ENCODE data around the gene ATF5. TPM values are rescaled to one million over a fixed set of nuclear protein-coding genes. Genes with fewer than 3 reads are reported as not detected.
"Not testable (repeated sequence)": the region's sequence is repeated elsewhere in the genome, so short reads cannot be mapped to it uniquely, and the experiment has no call there.

The ATF5 gene
- total RNA-seq, 1 donor from 2014 or later, result 5.2 TPM

DNA sequence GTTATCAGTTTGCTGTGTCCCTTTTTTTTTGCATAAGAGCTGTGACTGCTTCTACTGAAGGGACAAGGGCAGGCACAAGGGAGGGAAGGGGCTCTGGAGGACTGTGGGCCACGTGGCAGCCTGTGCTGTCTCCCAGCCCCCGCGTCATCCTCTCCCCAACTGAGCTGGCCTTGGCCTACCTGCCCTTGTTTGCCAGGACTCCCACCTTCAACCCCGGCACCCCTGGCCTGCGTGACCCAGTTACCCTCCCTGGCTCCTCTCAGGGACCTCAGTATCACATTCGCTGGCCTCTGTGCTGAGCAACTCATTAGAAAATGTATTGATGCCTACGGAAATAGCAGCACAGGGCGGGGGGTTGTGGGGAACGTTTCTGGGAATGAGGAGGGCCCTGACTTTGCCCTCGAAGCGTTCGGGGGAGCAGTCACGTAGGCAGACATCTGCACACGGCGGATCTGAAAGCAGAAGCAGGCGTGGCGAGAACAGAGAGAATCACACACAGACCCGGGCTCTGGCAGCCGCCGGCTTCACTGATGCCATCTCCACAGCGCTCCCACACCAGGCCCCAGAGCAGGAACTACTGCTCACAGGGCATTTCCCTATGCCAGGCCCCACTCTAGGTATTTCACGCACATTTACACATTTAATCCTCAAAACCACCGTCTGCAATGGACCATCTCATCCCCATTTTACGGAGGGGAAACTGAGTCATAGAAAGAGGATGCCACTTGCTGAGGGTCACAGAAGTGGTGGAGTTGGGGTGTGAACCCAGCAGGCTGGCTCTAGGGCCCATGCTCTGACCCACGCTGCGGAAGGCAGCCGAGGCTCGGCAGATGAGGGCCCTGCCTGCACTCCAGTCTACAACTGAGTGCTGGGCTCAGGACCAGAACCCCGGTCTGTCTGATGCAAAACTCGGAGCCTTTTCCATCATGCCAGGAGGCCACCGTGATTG, 5.7 kb upstream of the ATF5 start:
- DNase-seq (ENCODE audit: low read depth, low spot score), result no peak

DNA sequence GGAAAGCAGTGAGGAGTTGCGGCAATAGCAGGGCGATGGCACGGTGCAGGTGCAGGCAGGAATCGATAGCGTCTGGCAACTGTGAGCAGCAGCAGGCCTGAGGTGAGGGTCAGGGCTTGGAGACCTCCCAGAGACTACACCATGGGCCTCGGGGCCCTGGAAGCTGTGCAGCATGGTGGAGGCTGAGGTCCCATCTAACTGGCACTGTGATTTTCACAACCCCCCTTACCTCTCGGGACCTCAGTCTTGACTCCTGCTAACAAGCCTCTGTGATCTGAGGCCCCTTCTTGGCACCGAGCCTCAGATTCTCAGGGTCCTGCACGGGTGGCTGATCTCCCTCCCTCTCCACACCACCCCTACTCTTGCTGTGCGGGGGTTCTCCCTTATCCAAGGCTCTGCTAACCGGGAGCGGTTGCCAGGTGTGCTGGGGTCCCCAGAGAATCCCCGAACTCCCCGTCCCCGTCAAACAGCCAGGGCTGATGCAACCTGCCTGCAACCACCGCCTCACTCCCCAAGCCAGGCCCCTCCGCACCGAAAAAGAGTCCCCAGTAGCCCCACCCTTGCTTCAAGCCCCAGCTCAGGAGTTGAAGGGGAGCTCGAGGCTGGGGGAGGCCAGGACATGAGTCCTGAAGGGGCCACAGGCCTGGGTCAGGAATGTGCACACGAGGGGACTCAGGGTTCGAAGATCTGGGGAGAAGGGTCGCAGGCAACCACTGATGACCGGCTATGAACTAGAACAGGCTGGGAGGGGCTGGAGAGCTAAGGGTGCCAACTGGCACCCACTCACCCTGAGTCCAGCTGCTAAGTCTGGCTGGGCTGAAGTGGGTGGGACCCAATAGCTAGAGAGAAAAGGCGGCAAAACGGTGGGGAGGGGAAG, 4.8 kb upstream of the ATF5 start:
- no peak for DNase-seq (ENCODE audit: low read depth, low spot score)

DNA sequence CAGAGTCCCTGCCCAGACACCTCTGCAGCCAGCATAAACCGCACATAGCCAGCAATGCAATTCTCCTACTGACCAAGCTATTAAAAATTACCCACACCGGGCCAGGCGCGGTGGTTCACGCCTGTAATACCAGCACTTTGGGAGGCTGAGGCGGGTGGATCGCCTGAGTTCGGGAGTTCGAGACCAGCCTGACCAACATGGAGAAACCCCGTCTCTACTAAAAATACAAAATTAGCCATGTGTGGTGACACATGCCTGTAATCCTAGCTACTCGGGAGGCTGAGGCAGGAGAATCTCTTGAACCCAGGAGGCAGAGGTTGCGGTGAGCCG, 4.2 kb upstream of the ATF5 start:
- DNase-seq (ENCODE audit: low read depth, low spot score), result not testable (repeated sequence)

DNA sequence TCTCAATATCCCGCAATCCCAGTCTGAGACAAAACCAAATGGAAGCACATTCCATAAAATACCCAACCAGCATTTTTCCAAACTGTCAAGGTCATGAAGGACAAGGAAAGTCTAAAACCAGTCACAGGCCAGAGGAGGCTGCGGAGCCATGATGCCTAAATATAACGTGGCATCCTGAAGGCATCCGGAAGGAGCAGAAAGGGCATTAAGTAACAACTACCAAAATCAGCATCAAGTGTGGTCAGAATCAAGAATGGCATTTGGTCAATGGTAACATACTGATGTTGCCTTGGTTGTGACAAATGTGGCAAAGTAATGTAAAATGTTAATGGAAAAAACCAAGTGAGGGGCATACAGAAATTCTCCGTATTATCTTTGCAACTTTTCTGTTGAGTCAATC, 3.5 kb upstream of the ATF5 start:
- DNase-seq (ENCODE audit: low read depth, low spot score), result no peak

DNA sequence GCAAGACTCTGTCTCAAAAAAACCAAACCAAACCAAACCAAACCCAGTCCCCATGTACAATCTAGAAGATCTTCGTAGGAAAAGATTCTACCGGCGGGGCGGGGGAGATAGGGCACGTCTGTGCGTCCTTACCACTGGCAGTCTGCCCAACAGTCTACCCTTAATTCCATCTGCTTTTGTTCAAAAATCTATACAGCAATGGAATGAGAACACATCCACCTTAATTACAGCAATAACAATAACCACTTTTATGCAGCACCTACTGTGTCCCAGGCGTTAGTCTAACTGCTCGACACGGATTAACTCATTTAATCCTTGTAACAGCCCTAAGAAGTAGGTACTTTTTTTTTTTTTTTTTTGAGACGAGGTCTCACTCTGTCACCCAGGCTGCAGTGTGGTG, 2.5 kb upstream of the ATF5 start:
- no peak for DNase-seq (ENCODE audit: low read depth, low spot score)

DNA sequence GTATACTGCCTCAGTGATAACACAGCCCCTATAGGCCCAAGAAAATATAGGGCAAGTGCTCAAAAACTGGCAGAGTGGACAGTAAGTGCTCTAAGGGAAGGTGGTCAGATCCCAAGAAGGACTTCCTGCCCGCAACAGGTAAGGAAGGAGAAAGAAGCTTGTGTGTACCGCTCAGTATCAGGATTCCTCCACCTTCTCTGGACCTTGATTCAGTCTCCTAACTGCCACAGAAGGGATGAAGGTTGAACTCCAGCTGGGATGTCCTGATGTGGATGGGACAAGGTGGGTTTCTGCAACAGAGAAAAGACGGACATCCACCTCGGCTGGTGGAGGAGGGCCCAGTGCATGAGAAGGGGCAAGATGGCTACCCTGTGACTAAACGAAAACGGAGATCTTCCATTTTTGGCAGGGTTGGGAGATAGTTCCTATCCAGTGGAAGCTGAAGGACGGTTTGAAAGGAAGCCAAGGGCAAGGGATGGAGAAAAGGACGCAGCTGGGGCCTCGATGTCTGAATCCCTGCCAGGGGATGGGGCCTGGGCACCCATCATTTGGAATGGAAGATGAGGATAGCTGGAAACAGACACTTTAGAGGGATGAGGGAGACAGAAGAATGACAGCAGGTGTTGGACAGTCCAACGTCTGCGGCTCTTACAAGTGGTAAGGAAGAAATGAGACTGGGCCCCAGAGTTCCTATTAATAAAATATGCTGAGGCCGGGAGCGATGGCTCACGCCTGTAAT, 1.3 kb upstream of the ATF5 start:
- no peak for DNase-seq (ENCODE audit: low read depth, low spot score)

DNA sequence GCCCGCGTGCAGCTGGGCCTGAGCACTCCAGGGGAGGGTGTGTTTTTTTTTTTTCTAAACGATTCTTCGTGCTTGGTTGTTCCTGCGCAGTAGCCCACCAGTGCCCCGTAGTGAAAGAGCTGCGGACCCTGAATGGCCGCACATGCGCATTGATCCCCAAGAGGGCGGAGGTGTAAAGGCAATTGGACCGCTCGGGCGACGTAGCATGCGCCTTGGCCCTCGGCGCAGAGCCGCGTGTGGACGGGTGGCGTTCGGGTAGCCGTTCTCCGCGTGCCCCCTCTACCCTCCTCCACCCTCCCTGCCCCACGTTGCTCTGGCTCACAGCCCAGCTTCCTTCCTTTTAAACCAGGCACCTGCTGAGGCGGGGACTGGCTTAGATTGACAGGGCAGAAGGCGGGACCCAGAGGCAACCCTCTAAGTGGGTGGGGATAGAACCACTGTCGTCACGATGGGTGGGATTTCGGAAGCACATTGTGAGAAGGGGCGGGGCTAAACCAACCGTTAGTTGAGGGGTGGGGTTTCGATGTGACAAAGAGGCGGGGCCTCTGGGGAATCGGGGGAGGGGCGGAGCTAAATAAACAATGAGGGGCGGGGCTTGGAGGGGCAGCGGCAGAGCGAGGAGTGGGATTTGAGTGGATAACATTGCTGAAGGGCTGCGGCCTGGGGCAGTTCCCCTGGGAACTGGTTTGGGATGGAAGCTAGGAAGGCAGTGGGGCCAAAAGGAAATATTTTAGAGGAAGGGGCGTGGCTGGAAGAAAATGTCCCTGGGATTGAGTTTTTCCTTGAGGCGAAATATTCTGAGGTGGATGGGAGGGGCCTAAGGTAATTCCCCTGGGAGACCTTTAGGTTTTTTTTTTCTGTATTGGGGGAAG, 842 bp downstream of the ATF5 start:
- peak; percentile 97 for DNase-seq (ENCODE audit: low read depth, low spot score)

DNA sequence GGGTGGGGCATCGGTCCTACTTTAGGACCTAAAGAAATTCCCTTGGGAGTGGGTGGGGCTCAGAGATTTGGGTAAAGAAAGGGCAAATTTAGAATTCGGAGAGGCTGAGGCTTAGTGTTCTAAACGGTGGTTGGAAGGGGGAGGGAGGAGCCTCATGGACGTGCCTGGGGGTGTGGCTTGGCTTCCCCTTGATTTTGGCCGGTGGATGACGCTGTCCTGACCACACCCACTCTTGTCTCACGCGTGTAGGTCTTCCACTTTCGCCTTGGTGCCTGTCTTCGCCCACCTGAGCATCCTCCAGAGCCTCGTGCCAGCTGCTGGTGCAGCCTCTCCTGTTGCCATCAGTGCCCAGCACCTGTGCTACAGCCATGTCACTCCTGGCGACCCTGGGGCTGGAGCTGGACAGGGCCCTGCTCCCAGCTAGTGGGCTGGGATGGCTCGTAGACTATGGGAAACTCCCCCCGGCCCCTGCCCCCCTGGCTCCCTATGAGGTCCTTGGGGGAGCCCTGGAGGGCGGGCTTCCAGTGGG, 1.5 kb downstream of the ATF5 start:
- DNase-seq (ENCODE audit: low read depth, low spot score), result no peak

DNA sequence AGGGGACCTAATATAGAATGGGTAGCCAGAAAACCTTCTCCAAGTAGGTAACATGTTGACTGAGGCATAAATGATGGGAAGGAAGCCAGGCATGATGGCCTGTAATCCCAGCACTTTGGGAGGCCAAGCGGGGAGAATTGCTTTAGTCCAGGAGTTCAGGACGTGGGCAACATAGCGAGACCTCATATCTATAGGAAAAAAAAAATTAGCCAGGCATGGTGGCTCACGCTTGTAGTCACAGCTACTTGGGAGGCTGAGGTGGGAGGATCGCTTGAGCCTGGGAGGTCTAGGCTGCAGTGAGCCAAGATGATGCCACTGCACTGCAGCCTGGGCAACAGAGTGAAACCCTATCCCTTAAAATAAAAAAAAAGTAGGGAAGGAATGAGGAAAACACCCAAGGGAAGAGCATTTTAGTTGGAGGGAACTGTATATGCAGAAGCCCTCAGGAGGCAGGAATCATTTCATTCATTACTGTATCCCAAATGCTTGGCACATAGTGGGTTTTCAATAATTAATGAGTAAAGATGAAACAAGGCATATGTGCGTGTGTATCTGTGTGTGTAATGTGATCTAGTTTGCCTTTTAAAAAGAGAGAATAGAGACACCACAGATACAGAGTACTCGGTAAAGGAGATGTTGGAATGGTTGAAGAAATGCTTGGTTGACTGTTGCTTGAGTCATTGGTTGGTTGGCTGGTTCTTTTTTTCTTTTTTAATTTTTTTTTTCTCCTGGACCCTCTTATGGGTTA, 2.5 kb downstream of the ATF5 start:
- DNase-seq (ENCODE audit: low read depth, low spot score), result no peak

DNA sequence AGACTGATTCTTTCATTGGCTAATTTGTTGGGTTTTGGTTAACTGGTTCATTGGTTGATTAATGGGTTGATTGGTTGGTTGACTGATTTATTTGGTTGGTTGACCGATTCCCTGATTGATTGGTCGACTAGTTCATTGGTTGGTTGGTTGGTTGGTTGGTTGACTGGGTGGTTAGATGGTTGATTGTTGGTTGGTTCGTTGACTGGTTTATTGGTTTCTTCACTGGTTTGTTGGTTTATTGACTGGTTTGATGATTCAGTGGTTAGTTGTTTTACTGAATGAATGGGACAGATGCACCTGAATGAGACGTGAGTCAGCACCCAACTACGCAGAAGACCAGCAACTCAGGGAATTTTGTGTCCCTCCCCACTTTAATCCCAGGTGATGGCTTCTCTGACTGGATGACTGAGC, 3.0 kb downstream of the ATF5 start:
- DNase-seq (ENCODE audit: low read depth, low spot score), result no peak

DNA sequence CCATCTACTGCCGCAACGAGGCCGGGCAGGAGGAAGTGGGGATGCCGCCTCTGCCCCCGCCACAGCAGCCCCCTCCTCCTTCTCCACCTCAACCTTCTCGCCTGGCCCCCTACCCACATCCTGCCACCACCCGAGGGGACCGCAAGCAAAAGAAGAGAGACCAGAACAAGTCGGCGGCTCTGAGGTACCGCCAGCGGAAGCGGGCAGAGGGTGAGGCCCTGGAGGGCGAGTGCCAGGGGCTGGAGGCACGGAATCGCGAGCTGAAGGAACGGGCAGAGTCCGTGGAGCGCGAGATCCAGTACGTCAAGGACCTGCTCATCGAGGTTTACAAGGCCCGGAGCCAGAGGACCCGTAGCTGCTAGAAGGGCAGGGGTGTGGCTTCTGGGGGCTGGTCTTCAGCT, 3.7 kb downstream of the ATF5 start:
- DNase-seq (ENCODE audit: low read depth, low spot score), result no peak

DNA sequence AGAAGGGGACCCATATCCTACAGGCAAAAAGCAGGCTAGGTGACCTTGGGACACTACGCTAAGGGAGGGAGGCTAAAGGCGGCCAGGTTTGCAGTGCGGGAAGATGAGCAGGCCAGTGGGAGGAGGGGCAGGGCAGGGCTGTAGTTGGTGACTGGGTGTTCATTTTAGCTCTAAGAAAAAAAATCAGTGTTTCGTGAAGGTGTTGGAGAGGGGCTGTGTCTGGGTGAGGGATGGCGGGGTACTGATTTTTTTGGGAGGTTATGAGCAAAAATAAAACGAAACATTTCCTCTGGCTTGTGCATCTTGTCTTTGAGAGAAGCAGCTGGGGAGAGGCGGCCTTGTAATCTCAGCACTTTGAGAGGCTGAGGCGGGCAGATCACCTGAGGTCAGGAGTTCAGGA, 4.6 kb downstream of the ATF5 start:
- DNase-seq (ENCODE audit: low read depth, low spot score), result no peak

DNA sequence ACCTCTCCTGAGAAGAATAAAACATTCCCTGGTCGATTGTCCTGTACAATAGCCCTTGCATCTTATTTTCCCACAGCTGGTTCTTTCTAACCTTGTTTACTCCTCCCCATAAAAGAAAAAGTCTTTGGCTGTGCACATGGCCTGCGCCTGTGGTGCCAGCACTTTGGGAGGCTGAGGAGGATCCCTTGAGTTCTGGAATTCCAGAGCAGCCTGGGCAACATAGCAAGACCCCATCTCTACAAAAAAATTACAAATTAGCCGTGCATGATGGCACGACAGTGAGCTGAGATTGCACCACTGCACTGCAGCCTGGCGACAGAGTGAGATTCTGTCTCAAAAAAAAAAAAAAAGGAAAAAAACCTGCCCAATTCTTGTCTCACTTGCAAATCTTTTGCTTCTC, 7.5 kb downstream of the ATF5 start:
- no peak for DNase-seq (ENCODE audit: low read depth, low spot score)

DNA sequence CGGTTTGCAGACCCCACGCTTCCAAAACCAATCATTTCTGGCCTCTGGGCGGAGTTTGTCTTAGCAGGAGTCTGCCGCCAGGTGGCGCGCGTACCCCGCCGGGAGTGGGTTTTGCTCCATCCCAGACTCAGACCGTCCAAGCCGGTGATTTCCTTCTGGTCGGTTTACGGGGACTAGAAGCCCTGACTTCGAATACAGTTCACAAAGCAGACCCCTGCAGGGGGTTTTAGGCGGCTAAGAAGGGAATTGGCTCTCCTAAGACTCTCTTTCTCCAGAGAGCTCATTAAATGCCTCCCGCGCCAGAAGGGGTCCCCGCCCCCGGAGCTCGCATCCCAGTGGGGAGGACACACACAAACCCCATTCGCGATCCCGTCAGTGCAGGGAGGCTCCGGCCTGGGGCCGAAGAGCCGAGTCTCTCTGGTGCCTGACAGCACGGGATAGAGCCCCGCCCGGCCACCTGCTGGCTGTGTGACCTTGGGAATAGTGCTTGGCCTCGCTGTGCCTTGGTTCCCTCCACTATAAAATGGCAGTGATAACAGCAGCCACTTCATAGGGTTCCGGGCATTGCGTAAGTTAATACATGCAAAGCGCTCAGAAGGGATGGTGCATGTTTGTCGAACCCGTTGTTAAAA, 8.9 kb downstream of the ATF5 start:
- DNase-seq (ENCODE audit: low read depth, low spot score), result no peak

DNA sequence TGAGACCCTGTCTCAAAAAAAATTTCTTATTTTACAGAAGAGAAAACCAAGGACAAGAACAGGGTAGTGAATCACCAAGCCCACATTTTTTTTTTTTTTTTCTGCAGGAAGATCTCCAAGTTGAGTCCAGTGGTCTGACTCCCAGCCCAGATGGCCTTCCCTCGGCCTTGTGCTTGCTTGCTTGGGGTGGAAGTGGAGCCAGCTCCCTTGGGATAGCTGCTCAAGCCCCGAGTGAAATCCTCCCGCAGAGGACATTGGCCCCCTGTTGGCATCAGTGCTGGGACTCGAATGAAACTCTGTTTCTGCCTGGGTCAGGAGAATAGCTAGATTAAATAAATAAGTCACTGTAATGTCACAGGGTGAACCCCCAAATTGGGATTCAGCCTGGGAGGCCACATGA, 9.7 kb downstream of the ATF5 start:
- DNase-seq (ENCODE audit: low read depth, low spot score), result no peak

DNA sequence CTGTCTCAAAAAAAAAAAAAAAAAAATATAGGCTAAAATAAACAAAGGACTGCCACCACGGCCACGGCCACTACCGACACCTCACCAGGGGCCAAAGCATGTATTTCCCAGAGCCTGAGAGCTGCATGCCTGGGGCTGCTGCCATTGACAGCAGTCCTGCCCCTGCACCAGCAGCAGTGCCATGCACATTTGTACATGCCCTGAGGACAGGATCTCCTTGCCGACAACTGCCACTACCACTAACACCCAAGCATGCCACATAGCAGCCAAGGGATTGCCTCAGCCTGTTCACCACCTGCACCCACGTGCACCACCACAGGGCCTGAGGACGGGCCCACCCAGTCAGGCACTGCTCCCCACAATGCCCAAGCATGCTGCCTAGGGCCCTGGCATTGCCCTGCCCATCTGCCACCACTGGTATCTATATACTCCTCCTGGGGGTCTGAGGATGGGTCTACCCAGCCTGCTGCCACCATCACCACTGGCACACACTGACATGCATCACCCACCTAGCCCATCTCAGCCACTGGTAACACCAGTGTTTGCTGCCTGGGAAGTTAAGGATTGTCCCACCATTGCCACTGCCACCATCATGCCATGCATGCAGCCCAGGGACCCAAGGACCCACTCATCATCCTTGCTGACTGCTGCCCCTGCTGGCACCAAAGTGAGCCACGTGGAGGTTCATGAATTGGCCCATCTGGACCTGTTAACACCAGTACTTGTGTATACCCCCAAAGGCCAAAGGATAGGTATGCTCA, 10.9 kb downstream of the ATF5 start:
- DNase-seq (ENCODE audit: low read depth, low spot score), result no peak

DNA sequence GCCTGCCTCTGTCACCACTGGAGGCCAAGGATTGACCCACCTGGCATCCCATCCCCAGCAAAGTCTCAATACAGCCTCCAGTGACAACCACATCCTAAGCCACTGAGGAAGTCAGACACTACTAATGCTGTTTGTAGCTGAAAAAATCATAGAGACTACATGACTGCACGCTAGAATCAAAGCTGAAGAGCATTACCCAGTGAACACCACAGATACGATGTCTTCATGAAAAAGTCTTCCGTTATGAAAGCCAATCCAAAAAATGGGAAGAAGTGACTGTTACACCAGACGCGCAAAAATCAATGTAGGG, 11.4 kb downstream of the ATF5 start:
- no peak for DNase-seq (ENCODE audit: low read depth, low spot score)

DNA sequence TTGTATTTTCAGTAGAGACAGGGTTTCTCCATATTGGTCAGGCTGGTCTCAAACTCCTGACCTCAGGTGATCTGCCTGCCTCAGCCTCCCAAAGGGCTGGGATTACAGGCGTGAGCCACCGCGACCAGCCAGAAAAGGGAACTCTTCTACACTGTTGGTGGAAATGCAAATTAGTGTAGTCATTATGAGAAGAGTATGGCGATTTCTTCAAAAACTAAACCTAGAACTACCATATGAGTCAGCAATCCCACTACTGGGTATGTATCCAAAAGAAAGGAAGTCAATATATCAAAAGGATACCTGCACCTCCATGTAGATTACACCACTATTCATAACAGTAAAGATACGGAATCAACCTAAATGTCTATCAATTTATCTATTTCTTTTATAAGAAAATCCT, 15.6 kb downstream of the ATF5 start:
- DNase-seq (ENCODE audit: low read depth, low spot score), result not testable (repeated sequence)

DNA sequence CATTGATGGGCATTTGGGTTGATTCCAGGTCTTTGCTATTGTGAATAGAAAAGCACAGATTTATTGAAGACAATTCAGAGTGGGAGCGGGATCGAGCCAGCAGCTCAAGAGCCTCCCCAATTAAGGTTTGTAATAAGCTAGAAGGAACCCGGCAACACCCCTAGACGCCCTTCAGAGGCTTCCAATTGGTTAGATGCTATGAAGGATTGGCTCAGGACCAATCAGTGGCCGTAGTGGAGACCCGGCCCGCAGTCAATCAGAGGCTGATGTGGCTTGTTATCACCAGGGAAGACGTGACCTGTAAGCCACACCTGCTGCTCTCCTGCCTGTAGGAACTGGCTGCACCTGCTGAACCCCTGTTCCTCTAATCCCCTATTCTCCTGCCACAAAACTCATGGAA, 17.4 kb downstream of the ATF5 start:
- no peak for DNase-seq (ENCODE audit: low read depth, low spot score)
